NCI-H82 (cell line): ENCODE results near the gene ECM2.
A peak's percentile ranks its signal among the peaks of the same experiment; 100 is the strongest.

Source experiments
- DNase-seq: peaks from one replicate; lab custom pipeline; 2025; lab: John Stamatoyannopoulos, UW

The ECM2 gene

GRCh38 chr9:92527832-92528521 lies 7.8 kb downstream of the ECM2 start:
- DNase-seq, result no peak

- no peak for DNase-seq
Observed at GRCh38 chr9:92527291-92527828, 8.4 kb downstream of the ECM2 start.

- no peak for DNase-seq
Observed at GRCh38 chr9:92525306-92525705, 10.5 kb downstream of the ECM2 start.

GRCh38 chr9:92524881-92525280 lies 10.9 kb downstream of the ECM2 start:
- DNase-seq, result peak; percentile 11

- DNase-seq, result no peak
Observed at GRCh38 chr9:92522983-92523970, 12.5 kb downstream of the ECM2 start.

- DNase-seq, result no peak
Observed at GRCh38 chr9:92520837-92521236, 15.0 kb downstream of the ECM2 start.

GRCh38 chr9:92518199-92518598 lies 17.6 kb downstream of the ECM2 start:
- DNase-seq, result no peak

- DNase-seq, result peak; percentile 4
Observed at GRCh38 chr9:92517046-92517445, 18.7 kb downstream of the ECM2 start.

GRCh38 chr9:92516521-92516920 lies 19.3 kb downstream of the ECM2 start:
- no peak for DNase-seq

GRCh38 chr9:92514635-92515034 lies 21.2 kb downstream of the ECM2 start:
- no peak for DNase-seq

- no peak for DNase-seq
Observed at GRCh38 chr9:92513349-92513748, 22.4 kb downstream of the ECM2 start.

- no peak for DNase-seq
Observed at GRCh38 chr9:92512622-92513021, 23.2 kb downstream of the ECM2 start.

GRCh38 chr9:92510747-92511146 lies 25.0 kb downstream of the ECM2 start:
- DNase-seq, result no peak

GRCh38 chr9:92509050-92509449 lies 26.7 kb downstream of the ECM2 start:
- no peak for DNase-seq

- no peak for DNase-seq
Observed at GRCh38 chr9:92508018-92508820, 27.6 kb downstream of the ECM2 start.

GRCh38 chr9:92507496-92507895 lies 28.3 kb downstream of the ECM2 start:
- no peak for DNase-seq

GRCh38 chr9:92507005-92507404 lies 28.8 kb downstream of the ECM2 start:
- no peak for DNase-seq

- DNase-seq, result no peak
Observed at GRCh38 chr9:92506184-92506857, 29.5 kb downstream of the ECM2 start.

GRCh38 chr9:92504881-92505280 lies 30.9 kb downstream of the ECM2 start:
- no peak for DNase-seq

- DNase-seq, result no peak
Observed at GRCh38 chr9:92503156-92503555, 32.6 kb downstream of the ECM2 start.

- DNase-seq, result peak; percentile 73
Observed at GRCh38 chr9:92501671-92502393, 34.0 kb downstream of the ECM2 start.
